AG09319 (cell line): ENCODE data around the gene UNC5C.

Experiments used
- DNase-seq: peaks from one replicate; pipeline ENCODE4 v3.0.0-alpha.2; 2010; ENCODE audit warnings: low read depth; ENCODE audit errors: extremely low read depth
- CTCF ChIP-seq: IDR thresholded peaks from 2 replicates; pipeline ENCODE4 v1.5.1; 2011; ENCODE audit warnings: low read depth, mild to moderate bottlenecking, inconsistent platforms, low read length, moderate library complexity

UNC5C gene

GRCh38 chr4:95499291-95499696, 49.5 kb downstream of the UNC5C start:
- no peak for DNase-seq
- no peak for TF ChIP-seq CTCF

GRCh38 chr4:95494186-95494585, 54.6 kb downstream of the UNC5C start:
- no peak for TF ChIP-seq CTCF
- no peak for DNase-seq

- no peak for DNase-seq
- no peak for TF ChIP-seq CTCF
These were observed 70.1 kb downstream of the UNC5C start for GRCh38 chr4:95478679-95479078.

GRCh38 chr4:95476121-95476520, 72.7 kb downstream of the UNC5C start:
- no peak for TF ChIP-seq CTCF
- no peak for DNase-seq

GRCh38 chr4:95472534-95472933, 76.2 kb downstream of the UNC5C start:
- no peak for TF ChIP-seq CTCF
- no peak for DNase-seq

- TF ChIP-seq CTCF, result no peak
- DNase-seq, result no peak
These were observed 78.2 kb downstream of the UNC5C start for GRCh38 chr4:95470622-95471021.

GRCh38 chr4:95469617-95470016, 79.2 kb downstream of the UNC5C start:
- no peak for DNase-seq
- no peak for TF ChIP-seq CTCF
